GM18508 (cell line): ENCODE results near the gene MPIG6B.

ENCODE experiments used
- ATAC-seq: cut with Tn5 transposase; IDR thresholded peaks from one replicate; pipeline ENCODE4 v1.9.1; 2021; ENCODE audit warnings: moderate number of reproducible peaks; ENCODE audit not compliant: insufficient read depth, unreplicated experiment

The MPIG6B gene

GRCh38 chr6:31762878-31763618, 39.9 kb downstream of the MPIG6B start:
- ATAC-seq: no peak

- no peak for ATAC-seq
These were observed 40.4 kb downstream of the MPIG6B start for GRCh38 chr6:31763619-31763940.

- ATAC-seq: no peak
These were observed 41.0 kb downstream of the MPIG6B start for GRCh38 chr6:31764198-31764597.

- no peak for ATAC-seq
These were observed 42.4 kb downstream of the MPIG6B start for GRCh38 chr6:31765559-31765909.

GRCh38 chr6:31765910-31766794, 43.0 kb downstream of the MPIG6B start:
- ATAC-seq: no peak

GRCh38 chr6:31767096-31767645, 44.0 kb downstream of the MPIG6B start:
- ATAC-seq: no peak

GRCh38 chr6:31768363-31769257, 45.4 kb downstream of the MPIG6B start:
- no peak for ATAC-seq

- ATAC-seq: no peak
These were observed 46.7 kb downstream of the MPIG6B start for GRCh38 chr6:31769684-31770371.

- no peak for ATAC-seq
These were observed 47.7 kb downstream of the MPIG6B start for GRCh38 chr6:31770860-31771259.

- ATAC-seq: no peak
These were observed 48.8 kb downstream of the MPIG6B start for GRCh38 chr6:31771992-31772358.

- no peak for ATAC-seq
These were observed 52.0 kb downstream of the MPIG6B start for GRCh38 chr6:31775184-31775583.

- no peak for ATAC-seq
These were observed 52.7 kb downstream of the MPIG6B start for GRCh38 chr6:31775633-31776484.
